HEK293 (cell line): ENCODE results near the gene CAPN8.

Experiments
- CTCF ChIA-PET: fragments of 350-600 bp; formaldehyde crosslinking; extraction: SDS; loops from one replicate; lab custom pipeline; 2021; ENCODE audit warnings: antibody characterized with exemption; lab: Yijun Ruan, JAX
- POLR2A ChIA-PET: fragments of 300-600 bp; formaldehyde crosslinking; extraction: SDS; loops from one replicate; lab custom pipeline; 2020; ENCODE audit warnings: antibody characterized with exemption, inconsistent platforms; lab: Yijun Ruan, JAX
- H3K27ac ChIP-seq: fragments of 200-500 bp; sonication (Bioruptor generic); 2 replicates; pipeline ENCODE4 v1.5.1; 2014; ENCODE audit warnings: low read depth, low read length, control low read depth, inconsistent platforms; ENCODE audit errors: extremely low read depth
- H3K36me3 ChIP-seq, 2 experiments: fragments of 200-500 bp in 1 of 2; sonication (Bioruptor generic) in 1 of 2; 1 replicate in 1 of 2; 2 replicates in 1 of 2; pipeline ENCODE4 v1.5.1; 2014 to 2017; ENCODE audit warnings: inconsistent platforms in 2 of 2, low read length in 2 of 2; ENCODE audit not compliant: control insufficient read depth in 2 of 2, insufficient read depth in 1 of 2
- H3K4me1 ChIP-seq: fragments of 200-500 bp; sonication (Bioruptor generic); 2 replicates; pipeline ENCODE4 v1.5.1; 2014; ENCODE audit warnings: mild to moderate bottlenecking, low read length, inconsistent platforms; ENCODE audit not compliant: control insufficient read depth, insufficient read depth
- H3K4me3 ChIP-seq: 2 replicates; pipeline ENCODE4 v1.5.1; 2011; ENCODE audit warnings: low read depth, mild to moderate bottlenecking, control low read depth, low read length, moderate library complexity
- H3K9me3 ChIP-seq: fragments of 200-500 bp; sonication (Bioruptor generic); 2 replicates; pipeline ENCODE4 v1.5.1; 2014; ENCODE audit warnings: low read depth, low read length, inconsistent platforms; ENCODE audit not compliant: control insufficient read depth, insufficient read depth
- GLIS1 ChIP-seq: fragments of 450-650 bp; formaldehyde crosslinking; IDR thresholded peaks from 2 replicates; pipeline ENCODE4 v1.5.1; 2016; ENCODE audit warnings: missing biosample characterization, missing genetic modification characterization
- GLIS2 ChIP-seq: fragments of 450-650 bp; formaldehyde crosslinking; IDR thresholded peaks from 2 replicates; pipeline ENCODE4 v1.5.1; 2016; ENCODE audit warnings: missing biosample characterization, missing genetic modification characterization
- HIC1 ChIP-seq: fragments of 450-650 bp; formaldehyde crosslinking; IDR thresholded peaks from 2 replicates; pipeline ENCODE4 v1.5.1; 2016; ENCODE audit warnings: missing biosample characterization, missing genetic modification characterization
- INSM2 ChIP-seq: fragments of 450-650 bp; formaldehyde crosslinking; IDR thresholded peaks from 2 replicates; pipeline ENCODE4 v1.5.1; 2016; ENCODE audit warnings: missing biosample characterization, missing genetic modification characterization
- MEIS1 ChIP-seq: sonication (generic); formaldehyde crosslinking; IDR thresholded peaks from 2 replicates; pipeline ENCODE4 v1.8.1; 2022; ENCODE audit warnings: missing genetic modification reagents, mild to moderate bottlenecking, borderline replicate concordance
- OVOL3 ChIP-seq: fragments of 450-650 bp; formaldehyde crosslinking; IDR thresholded peaks from 2 replicates; pipeline ENCODE4 v1.5.1; 2016; ENCODE audit warnings: missing biosample characterization, missing genetic modification characterization
- PRDM1 ChIP-seq: fragments of 450-650 bp; formaldehyde crosslinking; IDR thresholded peaks from 2 replicates; pipeline ENCODE4; 2016; ENCODE audit warnings: missing biosample characterization, missing genetic modification characterization
- SCRT1 ChIP-seq: fragments of 450-650 bp; formaldehyde crosslinking; IDR thresholded peaks from 2 replicates; pipeline ENCODE4 v1.5.1; 2016; ENCODE audit warnings: missing biosample characterization, missing genetic modification characterization, borderline replicate concordance
- TRIM28 ChIP-seq: IDR thresholded peaks from 2 replicates; pipeline ENCODE4 v1.6.1; 2011; ENCODE audit warnings: low read length, control low read depth, borderline replicate concordance
- ZBTB8A ChIP-seq: fragments of 450-650 bp; formaldehyde crosslinking; IDR thresholded peaks from 2 replicates; pipeline ENCODE4 v1.5.1; 2016; ENCODE audit warnings: missing biosample characterization, missing genetic modification characterization
- ZIC2 ChIP-seq: fragments of 450-650 bp; formaldehyde crosslinking; IDR thresholded peaks from 2 replicates; pipeline ENCODE4 v1.5.1; 2016; ENCODE audit warnings: missing biosample characterization, missing genetic modification characterization
- ZNF132 ChIP-seq: fragments of 450-650 bp; formaldehyde crosslinking; IDR thresholded peaks from 2 replicates; pipeline ENCODE4 v1.5.1; 2017; ENCODE audit warnings: missing biosample characterization, missing genetic modification characterization, borderline replicate concordance
- ZNF146 ChIP-seq: fragments of 450-650 bp; formaldehyde crosslinking; IDR thresholded peaks from 2 replicates; pipeline ENCODE4 v1.5.1; 2016; ENCODE audit warnings: missing biosample characterization, missing genetic modification characterization
- ZNF155 ChIP-seq: fragments of 450-650 bp; formaldehyde crosslinking; IDR thresholded peaks from 2 replicates; pipeline ENCODE4 v1.5.1; 2016; ENCODE audit warnings: missing biosample characterization, missing genetic modification characterization
- ZNF174 ChIP-seq: fragments of 450-650 bp; formaldehyde crosslinking; IDR thresholded peaks from 2 replicates; pipeline ENCODE4 v1.5.0; 2017; ENCODE audit warnings: missing biosample characterization, mild to moderate bottlenecking, missing genetic modification characterization
- ZNF18 ChIP-seq: fragments of 450-650 bp; formaldehyde crosslinking; IDR thresholded peaks from 2 replicates; pipeline ENCODE4 v1.5.1; 2016; ENCODE audit warnings: missing biosample characterization, missing genetic modification characterization
- ZNF274 ChIP-seq, 2 experiments: fragments of 200-500 bp in 1 of 2; fragments of 450-650 bp in 1 of 2; sonication (Bioruptor generic) in 1 of 2; formaldehyde crosslinking in 1 of 2; IDR thresholded peaks; 2 replicates each; pipeline versions ENCODE4 v1.5.1 to v1.6.1; 2014 to 2016; ENCODE audit warnings: borderline replicate concordance in 1 of 2, inconsistent platforms in 1 of 2, low read length in 1 of 2, missing biosample characterization in 1 of 2, missing genetic modification characterization in 1 of 2
- ZNF335 ChIP-seq: fragments of 450-650 bp; formaldehyde crosslinking; conservative IDR thresholded peaks from 2 replicates; pipeline ENCODE4 v1.5.1; 2016; ENCODE audit warnings: missing biosample characterization, missing genetic modification characterization
- ZNF580 ChIP-seq: fragments of 450-650 bp; formaldehyde crosslinking; IDR thresholded peaks from 2 replicates; pipeline ENCODE4 v1.5.1; 2016; ENCODE audit warnings: missing biosample characterization, missing genetic modification characterization
- ZNF626 ChIP-seq: fragments of 450-650 bp; sonication (Bioruptor Pico); formaldehyde crosslinking; IDR thresholded peaks from 2 replicates; pipeline ENCODE4 v1.5.1; 2018; ENCODE audit warnings: missing biosample characterization, missing genetic modification characterization, inconsistent platforms
- ZNF629 ChIP-seq: fragments of 450-650 bp; formaldehyde crosslinking; IDR thresholded peaks from 2 replicates; pipeline ENCODE4 v1.5.1; 2017; ENCODE audit warnings: missing biosample characterization, missing genetic modification characterization
- ZNF639 ChIP-seq: fragments of 450-650 bp; formaldehyde crosslinking; IDR thresholded peaks from 2 replicates; pipeline ENCODE4 v1.5.1; 2016; ENCODE audit warnings: missing biosample characterization, missing genetic modification characterization
- ZNF645 ChIP-seq: fragments of 450-650 bp; formaldehyde crosslinking; IDR thresholded peaks from 2 replicates; pipeline ENCODE4; 2016; ENCODE audit warnings: missing biosample characterization, missing genetic modification characterization
- ZNF677 ChIP-seq: fragments of 450-650 bp; IDR thresholded peaks from 2 replicates; pipeline ENCODE4 v1.5.0; 2018; ENCODE audit warnings: missing biosample characterization, mild to moderate bottlenecking, missing genetic modification characterization, moderate library complexity
- ZNF830 ChIP-seq: fragments of 450-650 bp; IDR thresholded peaks from 2 replicates; pipeline ENCODE4 v1.5.0; 2018; ENCODE audit warnings: missing biosample characterization, missing genetic modification characterization, low read depth, mild to moderate bottlenecking, moderate library complexity

The CAPN8 gene

GRCh38 chr1:223518553-223518952, 146.9 kb downstream of the CAPN8 start (continued):
- TF ChIP-seq ZNF629 (tag by site-specific recombination) (0 out of 2 replicates have a peak, but pooled peaks have one; percentile 13), ZBTB8A (tag by site-specific recombination) (peak; percentile 21; the same call in 1 of the 2 replicates), SCRT1 (tag by site-specific recombination) (peak; percentile 80), GLIS1 (tag by site-specific recombination) (peak; percentile 71), ZNF146 (tag by site-specific recombination) (0 out of 2 replicates have a peak, but pooled peaks have one; percentile 20), ZNF580 (tag by site-specific recombination) (peak; percentile 41), ZNF677 (tag by site-specific recombination) (0 out of 2 replicates have a peak, but pooled peaks have one; percentile 8), OVOL3 (tag by site-specific recombination) (peak; percentile 96)

GRCh38 chr1:223515926-223516325, 149.6 kb downstream of the CAPN8 start:
- CTCF ChIA-PET: no interaction called here
- Histone ChIP-seq H3K4me3 (no peak overlapping the region), H3K27ac (no peak overlapping the region), H3K36me3 (no peaks in the 10 kb centered on the region), H3K9me3 (no peaks in the 10 kb centered on the region; the same call in 1 of the 2 replicates), H3K4me1 (peaks cover 13% of the 10 kb centered on the region; the same call in 1 of the 2 replicates)
- TF ChIP-seq TRIM28: no peak
- peak; percentile 44; the same call in 1 of the 2 replicates for TF ChIP-seq ZIC2 (tag by site-specific recombination)
- no peak for TF ChIP-seq ZNF639
- TF ChIP-seq MEIS1 (CRISPR knock-in tag): no peak
- no peak for TF ChIP-seq ZNF335 (tag by site-specific recombination)
- TF ChIP-seq ZNF830 (tag by site-specific recombination): no peak
- TF ChIP-seq INSM2 (tag by site-specific recombination): no peak
- 0 out of 2 replicates have a peak, but pooled peaks have one; percentile 13 for TF ChIP-seq GLIS1 (tag by site-specific recombination)
- 0 out of 2 replicates have a peak, but pooled peaks have one; percentile 27 for TF ChIP-seq GLIS2 (tag by site-specific recombination)
- no peak for TF ChIP-seq ZNF132 (tag by site-specific recombination)
- no peak for TF ChIP-seq ZNF274 (IDR thresholded peaks at IDR 0.05; ENCODE audit: low read length)
- no peak for TF ChIP-seq ZNF274 (tag by site-specific recombination; IDR thresholded peaks at IDR 0.05; ENCODE audit: borderline replicate concordance)
- no peak for TF ChIP-seq PRDM1 (tag by site-specific recombination)
- no peak for TF ChIP-seq ZNF174 (tag by site-specific recombination)
- TF ChIP-seq ZNF626 (tag by site-specific recombination): no peak
- POLR2A ChIA-PET: no interaction called here

GRCh38 chr1:223515421-223515820, 150.1 kb downstream of the CAPN8 start:
- H3K36me3 ChIP-seq: no peaks in the 10 kb centered on the region
- ChIA-PET CTCF (interaction anchor here (1.1 to 2.7 kb wide), 2 partner anchors 14 to 169 kb away, joined by 3 to 15 read pairs; no protein-coding TSS in a partner anchor), POLR2A (no interaction called here)
- no peak overlapping the region for H3K4me3 ChIP-seq
- no peaks in the 10 kb centered on the region; the same call in 1 of the 2 replicates for H3K9me3 ChIP-seq
- H3K4me1 ChIP-seq: peaks cover 13% of the 10 kb centered on the region; the same call in 1 of the 2 replicates
- H3K27ac ChIP-seq: no peak overlapping the region
- TF ChIP-seq ZNF155 (tag by site-specific recombination) (no peak), ZNF645 (tag by site-specific recombination) (no peak), ZNF18 (tag by site-specific recombination) (no peak), HIC1 (tag by site-specific recombination) (no peak)
